ENCODE data around the gene GPR84.

The GPR84 gene

DNA sequence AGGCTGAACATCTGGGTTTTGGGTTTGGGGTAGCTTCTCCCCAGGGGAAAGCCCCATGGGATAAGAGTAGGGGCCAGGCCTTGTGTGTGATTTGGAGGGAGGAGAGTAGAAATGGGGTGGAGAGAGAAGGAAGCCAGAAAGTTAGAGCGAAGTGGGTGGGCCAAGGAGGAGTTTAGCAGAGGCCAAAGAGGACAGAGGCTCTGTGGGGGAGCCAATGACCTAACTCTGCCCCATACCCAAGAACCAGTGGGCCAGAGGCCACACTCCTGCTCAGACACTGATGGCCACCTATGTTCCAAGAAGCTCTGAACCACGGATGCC lies 10.9 kb upstream of the GPR84 start:
- no peak for DNase-seq (ENCODE audit: extremely low read depth in 1 of 2, low read depth in 1 of 2)

DNA sequence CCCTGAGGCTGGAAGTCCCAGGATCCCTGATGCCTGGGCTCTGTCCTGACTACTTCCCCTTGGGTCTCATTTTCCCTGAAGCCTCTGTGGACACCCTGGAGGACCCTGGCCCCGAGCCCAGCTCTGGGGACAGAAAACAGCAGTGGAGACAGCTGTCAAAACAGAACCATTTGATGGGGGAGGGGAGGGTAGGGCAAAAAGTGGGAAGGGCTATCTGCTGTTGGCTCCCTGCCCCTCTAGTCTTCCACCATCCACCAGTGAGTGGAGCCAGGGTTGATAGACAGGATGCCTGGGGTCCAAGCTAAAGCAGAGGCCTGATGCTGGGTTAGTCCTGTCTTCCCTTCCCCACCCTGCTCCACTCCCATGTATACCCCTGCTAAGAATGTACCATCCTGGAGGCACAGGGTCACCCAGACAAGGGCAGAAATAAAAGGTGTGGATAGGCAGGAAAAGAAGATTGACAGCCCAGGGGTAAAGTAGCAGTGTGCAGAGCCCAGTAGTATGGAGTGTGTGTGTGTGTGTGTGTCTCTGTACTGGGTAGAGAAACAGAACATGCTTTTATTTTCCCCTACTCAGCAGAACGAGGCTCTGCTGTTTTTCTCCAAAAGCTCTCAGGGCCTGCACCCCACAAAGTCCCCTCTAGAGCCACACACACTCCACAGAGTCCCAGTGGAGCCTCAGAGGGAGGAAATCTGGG lies 10.4 kb upstream of the GPR84 start:
- DNase-seq (ENCODE audit: extremely low read depth in 1 of 2, low read depth in 1 of 2): no peak

DNA sequence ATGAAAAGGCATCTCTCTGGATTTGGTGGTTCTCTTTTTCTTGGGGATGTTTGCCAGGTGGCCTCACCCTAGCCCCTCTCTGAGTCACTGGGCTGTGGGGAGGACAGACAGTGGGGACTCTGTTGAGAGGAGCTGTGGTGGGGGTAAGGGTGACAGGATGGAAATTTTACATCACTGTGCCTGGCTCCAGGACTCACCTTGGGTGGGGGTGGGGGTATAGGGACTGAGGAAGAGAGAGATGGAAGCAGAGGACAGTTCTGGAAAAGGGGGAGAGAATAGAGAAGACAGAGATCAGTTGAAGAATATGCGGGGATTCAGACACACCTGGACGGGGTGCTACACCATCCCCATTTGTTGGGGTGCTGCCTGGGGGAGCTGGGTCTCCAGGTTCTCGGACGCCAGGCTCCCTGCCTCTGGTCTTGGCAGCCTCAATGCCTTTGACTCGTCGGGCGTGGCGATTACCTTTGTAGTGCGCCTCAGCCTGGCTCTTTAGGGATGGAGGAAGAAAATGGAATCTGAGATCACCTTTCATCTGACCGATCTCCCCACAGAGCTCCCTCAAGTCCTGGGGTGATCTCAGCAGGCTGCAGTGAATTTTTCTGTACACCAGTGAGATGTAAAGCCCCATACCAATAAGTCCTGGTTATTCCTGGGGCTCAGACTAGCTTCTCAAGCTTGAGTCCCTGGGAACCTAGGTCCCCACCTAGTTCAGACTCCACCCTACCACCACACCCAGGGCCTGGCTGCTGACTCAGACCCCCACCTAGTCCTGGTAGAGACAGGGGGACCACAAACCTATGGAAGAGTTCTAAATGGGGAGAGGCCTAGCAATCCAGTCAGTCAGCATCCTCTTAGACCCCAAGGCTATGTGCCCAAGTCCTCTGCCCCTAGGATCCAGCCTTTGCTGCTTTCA lies 9.6 kb upstream of the GPR84 start:
- no peak for DNase-seq (ENCODE audit: extremely low read depth in 1 of 2, low read depth in 1 of 2)

DNA sequence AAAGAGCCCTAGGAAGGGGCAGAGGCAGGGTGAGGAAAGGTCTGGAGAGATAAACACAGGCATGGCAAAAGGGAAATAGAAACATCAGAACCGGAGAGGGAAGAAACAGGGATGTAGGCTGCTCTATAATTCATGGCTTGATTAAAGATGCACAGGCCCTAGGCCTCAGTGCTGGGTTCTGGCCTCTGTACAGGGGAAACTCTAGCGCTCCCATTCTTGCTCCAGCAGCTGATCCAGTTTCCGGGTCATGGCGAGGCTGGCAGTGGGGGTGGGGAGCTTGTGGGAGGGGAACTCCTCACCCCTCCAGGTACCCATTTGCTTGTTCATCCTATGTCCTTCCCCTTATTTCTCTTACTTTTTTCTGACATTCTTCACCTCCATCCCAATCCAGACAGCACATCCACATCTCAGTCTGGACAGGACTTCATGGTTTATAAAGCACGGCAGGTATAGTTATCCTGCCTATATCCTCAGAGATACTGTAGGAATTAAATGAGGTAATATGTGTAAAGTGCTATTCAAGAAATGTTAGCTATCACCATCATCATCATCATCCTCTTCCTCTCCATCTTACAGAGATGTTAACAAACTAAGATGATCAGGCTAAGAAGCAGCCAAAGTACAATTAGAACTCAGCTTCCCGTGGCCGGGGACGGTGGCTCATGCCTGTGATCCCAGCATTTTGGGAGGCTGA lies 8.0 kb upstream of the GPR84 start:
- DNase-seq (ENCODE audit: extremely low read depth in 1 of 2, low read depth in 1 of 2): no peak

DNA sequence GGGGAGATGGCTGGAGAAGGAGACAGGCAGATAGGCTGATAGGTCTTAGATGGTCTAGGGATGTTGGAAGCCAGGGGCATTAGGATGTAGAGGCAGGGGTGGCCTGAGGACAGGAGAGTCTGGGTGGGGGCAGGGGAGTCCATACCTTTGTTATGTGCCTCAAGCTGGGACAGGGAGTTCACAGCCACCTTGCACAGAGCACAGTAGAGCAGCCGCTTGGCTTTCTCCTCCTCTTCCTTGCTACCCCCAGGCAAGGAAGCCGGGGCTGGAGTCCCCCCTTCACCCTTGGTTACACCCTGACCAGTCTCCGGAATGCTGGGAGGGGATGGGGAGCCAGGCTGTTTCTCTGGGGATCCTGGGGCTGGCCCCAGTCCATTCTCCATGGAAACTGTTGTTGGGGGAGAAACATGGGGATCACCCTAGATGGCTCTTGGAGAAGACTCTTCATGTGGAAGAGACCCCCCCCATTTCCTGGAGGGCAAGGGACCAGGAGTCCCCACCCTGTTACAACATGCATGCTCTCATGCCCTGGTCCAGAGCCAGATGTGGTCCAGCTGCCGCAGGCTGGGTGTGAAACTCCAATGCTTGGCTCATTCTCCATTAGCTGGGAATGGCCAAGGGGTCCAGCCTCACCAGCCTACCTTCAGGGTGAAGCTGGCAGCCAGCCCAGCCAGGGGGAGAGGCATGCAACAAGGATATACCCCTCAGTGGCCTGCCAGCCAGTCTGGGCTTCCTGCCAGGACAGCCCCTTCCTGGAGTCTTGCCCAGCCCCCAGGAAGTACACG lies 7.2 kb upstream of the GPR84 start:
- DNase-seq (ENCODE audit: extremely low read depth in 1 of 2, low read depth in 1 of 2): no peak

DNA sequence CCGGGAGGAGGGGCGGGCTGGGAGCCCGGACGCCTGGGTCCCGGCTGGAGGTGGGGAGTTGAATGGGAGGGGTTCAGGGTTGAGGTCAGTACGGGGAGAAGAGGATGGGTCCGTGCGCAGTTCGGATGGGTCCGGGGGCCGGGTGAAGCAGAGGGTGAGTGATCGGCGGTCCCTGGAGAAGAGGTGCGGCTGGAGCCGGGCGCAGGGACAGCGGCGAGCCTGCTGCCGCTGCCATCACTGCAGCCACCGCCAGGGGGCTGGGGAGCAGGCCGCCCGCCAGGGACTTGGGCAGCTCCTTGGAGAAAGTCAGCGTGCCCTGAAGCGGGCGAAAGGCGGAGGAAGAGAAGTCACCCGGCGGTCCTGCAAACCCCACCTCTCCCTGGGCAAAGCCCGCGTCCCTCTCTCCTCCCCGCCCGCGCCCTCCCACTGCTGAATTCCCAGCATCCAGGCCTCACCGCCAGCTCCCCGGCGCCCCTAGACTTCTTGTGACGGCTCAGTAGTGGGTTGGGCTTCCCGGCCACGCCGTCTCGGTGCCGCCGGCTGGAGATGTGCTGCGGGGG lies 6.0 kb upstream of the GPR84 start:
- no peak for DNase-seq (ENCODE audit: extremely low read depth in 1 of 2, low read depth in 1 of 2)

DNA sequence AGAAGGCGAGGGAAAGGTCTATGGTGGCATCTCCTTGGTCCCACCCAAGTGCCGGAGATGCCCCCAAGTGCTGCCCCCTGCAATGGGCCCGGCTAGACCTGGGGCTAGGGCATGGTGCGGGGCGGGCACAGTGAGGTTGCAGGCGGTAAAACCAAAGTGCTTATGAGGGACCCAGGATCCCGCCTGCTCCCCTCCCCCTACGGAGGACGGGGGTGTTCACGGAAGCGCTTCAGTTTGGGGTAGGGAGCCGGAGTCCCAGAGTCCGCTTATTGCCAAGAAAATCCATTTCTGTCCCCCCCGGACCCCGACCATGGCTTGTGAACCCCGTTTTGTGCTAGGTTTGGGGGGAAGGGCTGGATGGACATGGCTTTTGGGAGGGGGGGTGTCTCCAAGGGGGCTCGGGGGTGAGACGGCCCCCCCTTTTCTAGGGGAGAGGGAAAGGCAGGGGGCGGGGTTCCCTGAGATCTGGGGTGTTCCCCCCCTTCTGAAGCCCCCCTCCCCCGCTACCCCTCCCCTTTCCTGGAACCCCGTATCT lies 5.4 kb upstream of the GPR84 start:
- DNase-seq (ENCODE audit: extremely low read depth in 1 of 2, low read depth in 1 of 2): no peak

DNA sequence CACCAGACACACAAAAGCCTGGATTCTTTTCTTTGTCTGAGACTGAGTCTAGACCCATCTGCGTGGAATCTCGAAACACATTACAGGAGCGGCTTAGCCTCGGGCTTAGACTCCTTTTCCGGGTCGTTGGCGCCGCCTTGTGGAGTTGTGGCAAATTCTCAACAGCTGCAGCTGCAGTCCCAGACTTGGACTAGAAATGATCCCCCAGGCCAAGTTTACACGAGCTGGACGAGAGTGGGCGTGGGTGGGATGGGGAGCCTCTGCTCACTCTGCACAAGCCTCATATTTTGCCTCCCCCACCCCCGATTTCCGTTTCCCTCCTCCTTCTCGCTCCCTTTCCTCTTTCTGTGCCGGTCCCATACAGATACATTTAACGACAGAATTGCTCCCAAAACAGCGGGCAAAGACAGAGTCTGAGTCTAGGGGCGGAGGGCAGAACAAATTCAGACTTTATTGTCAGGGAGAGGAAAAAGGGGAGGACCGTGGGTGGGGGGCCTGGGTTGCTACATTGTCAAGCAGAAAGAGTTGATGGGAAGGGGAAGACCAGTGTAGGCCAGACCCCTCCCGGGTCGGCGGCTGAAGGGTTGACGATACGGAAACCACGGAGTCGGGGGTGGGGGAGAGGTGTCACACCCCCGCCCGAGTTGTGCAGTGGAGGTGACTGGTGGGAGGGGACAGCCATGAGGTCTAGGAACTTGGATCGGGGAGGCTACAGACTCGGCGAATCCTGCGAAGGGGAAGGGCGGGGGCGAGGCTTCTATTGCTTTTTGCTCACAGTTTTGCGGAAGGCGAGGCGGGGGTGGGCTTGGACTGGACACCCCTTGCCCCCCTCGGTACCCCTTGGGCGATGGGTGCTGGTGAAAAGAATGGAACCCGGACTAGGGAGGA lies 4.7 kb upstream of the GPR84 start:
- peak; percentile 78 to 84 for DNase-seq (ENCODE audit: extremely low read depth in 1 of 2, low read depth in 1 of 2)

DNA sequence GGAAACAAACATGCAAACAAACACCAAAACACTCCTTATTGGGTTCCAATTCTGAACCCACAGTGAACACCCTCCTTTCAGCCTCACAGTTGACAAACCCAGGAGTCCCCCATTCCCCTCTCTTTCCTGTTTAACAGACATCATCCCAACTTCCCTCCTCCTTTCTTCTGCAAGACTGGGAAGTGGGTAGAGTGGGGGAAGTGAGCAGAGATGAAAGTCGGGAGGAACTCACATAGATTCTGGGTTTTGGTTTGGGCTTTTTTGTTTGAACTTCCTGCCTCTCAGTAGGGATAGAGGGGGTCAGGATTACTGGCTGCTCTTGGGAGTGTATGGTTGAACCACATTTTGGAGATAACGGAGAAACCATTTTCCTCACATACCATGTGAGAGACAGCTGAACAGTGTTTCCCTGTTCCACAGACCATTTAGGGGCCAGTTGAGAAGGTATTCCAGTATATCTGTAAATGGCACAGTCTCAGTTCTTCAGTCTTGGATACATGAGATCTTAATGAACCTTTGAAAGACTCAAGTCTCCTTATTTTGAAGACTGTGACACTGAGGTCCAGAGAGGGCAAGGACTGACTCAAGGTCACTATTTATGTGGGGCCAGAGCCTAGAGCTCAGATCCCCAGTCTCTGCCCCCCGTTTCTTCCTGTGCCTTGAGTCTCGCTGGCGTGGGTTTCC lies 3.9 kb upstream of the GPR84 start:
- no peak for DNase-seq (ENCODE audit: extremely low read depth in 1 of 2, low read depth in 1 of 2)

DNA sequence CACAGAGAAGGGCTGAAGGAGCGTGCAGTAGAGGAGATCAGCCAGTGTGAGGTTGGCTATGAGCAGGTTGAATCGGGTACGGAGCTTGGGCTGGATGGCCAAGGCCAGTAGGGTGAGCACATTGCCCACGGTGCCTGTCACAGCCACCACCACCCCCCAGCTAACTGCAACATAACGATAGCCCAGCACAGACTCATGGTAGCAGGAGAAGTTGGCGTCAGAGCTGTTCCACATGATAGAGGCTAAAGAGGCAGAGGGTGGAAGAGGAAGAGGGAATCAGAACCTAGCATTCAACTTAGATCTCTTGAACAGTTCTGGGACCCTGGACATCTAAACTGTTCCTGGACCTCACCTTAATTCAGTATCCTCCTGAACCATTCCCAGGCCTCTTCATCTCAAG lies 668 bp downstream of the GPR84 start:
- no peak for DNase-seq (ENCODE audit: extremely low read depth in 1 of 2, low read depth in 1 of 2)

DNA sequence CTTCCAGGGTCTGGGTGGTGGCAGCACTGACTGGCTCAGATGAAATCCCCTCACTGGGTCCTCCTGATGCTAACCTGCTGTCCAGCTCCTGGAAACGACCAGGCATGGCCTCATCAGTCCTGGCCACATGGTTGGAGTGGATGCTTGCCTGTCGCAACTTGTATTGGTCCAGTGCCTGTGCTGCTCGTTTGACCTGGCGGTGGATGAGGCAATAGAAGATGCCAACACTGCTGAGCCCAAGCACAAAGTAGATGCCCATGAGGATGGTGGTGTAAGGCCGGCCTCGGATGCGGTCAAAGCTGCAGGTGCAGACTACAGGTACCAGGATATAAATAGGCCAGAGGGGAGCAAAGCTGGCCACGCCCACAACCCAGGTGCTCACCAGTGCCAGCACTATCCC lies 1.2 kb downstream of the GPR84 start:
- DNase-seq (ENCODE audit: extremely low read depth in 1 of 2, low read depth in 1 of 2): no peak

DNA sequence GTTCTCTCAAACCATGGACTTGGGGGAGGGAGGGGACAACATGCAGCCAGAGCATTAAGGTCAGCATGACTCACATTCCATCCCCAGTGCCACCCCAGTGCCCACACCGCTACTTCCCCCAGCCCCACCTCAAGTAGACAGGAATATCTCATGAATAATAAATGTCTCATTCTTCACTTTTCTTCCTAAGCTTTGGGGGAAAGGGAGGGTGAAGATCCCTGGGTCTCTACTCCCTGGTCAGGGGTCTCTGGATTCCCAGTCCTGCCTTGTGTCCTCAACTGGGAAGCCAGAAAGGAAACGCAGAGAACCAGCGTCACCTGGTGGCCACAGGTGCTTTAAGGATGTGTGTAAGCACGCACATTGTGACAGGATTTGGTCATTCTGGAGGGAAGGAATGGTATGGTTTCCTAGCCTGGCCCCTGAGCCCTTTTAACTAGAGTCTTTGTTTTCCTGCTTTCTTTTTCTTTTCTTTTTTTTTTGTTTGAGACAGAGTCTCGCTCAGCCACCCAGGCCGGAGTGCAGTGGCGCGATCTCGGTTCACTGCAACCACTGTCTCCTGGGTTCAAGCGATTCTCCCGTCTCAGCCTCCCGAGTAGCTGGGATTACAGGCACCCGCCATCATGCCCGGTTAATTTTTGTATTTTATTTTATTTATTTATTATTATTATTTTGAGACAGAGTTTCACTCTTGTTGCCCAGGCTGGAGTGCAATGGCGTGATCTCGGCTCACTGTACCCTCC lies 3.4 kb downstream of the GPR84 start:
- DNase-seq (ENCODE audit: extremely low read depth in 1 of 2, low read depth in 1 of 2): no peak

DNA sequence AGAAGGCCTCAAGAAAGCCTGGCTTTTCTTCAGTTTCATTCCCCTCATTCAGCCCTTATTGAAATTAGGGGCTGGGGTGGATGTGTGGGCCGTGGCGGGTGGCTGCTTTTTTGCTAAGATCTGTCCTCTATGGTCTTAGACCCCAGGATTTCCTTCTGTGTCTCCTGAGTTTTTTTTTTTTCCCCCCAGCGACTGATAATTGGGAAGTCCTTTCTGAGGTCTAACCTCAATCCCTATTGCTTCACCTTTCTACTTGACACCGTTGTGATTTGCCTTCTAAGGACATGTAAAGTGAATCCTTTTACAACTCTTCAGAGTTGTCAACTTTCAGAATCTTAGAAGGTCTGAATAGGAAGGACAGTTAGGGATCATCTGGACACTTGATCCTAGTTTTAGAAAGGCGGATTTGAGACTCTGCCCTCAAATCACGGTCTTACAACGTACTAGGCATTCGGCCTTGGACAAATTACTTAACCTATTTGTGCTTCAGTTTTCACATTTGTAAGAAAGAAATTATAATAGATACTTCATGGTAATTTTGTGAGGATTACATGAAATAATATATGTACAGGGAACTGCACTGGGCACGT lies 4.4 kb downstream of the GPR84 start:
- DNase-seq (ENCODE audit: extremely low read depth in 1 of 2, low read depth in 1 of 2): no peak

DNA sequence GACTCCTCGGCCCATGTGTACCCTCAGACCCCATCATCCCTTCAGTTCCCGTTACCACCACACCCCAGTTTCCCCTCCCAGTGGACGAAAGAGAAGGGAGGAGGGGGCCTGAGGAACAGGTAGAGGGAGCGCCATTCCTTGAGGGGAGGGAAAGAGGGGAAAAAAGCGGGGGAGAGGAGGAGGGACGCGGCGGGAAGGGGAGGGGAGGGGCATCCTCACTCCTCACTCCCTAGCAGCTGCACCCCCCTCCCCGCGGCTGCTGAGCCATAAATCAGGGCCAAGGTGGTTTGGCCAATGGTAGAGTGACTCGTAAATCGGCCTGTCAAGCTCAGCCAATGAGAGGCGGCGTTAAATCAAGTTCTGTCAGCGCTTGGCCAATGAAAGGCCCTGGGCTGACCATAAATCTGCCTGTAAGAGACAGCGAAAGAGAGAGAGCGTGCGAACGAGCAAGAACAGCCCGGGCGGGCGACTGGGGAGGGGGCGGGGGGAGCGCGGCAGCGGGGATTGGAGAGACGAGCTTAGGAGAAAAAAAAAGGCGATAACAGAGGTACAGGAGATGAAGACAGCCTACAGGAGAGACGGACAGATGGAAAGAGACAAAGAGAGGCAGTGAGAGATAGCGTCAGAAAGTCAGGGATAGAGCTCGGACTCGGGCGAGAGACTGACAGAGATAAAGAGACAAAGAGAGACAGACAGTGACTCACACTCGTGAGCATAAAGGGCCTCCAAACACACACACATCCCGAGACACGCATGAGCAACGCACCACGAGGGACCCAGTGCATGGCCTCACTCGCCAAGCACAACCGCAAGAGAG lies 5.1 kb downstream of the GPR84 start:
- peak; percentile 80 to 85 for DNase-seq (ENCODE audit: extremely low read depth in 1 of 2, low read depth in 1 of 2)

DNA sequence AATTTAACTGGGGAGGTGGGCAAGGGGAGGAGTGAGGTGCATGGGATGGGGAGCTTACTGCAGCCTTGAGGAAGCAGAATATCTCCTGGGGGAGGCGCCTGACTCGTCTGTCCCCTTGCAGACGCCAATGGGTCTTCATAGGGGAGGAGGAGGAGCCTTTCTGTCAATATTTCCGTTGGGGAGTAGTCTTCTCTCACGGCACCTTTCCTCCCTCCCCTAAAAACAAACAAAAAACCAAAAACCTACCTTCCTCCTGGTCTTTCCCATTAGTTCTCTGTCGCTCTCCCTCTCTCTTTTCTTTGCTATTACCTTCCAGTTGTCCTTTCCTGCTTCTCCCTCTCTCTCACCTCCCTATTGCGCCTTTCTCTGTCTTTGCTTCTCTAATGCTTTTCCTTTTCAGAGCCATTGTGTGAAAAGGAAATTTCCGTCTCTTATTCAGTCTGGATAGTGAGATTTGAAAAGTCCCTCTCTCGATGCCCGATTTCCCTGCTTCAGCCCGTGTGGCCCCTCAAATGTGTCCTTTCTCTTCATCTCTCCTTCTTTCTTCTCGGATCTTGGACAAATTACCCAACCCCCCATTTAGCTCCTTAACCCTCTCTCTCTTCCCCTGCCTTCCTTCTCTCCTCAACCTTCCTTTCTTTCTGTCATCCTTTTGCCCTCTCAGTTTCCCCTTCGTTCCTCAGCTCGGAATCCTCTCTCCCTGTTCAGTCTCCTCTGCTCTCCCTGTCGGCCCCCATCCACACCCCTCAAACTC lies 5.9 kb downstream of the GPR84 start:
- DNase-seq (ENCODE audit: extremely low read depth in 1 of 2, low read depth in 1 of 2): no peak

DNA sequence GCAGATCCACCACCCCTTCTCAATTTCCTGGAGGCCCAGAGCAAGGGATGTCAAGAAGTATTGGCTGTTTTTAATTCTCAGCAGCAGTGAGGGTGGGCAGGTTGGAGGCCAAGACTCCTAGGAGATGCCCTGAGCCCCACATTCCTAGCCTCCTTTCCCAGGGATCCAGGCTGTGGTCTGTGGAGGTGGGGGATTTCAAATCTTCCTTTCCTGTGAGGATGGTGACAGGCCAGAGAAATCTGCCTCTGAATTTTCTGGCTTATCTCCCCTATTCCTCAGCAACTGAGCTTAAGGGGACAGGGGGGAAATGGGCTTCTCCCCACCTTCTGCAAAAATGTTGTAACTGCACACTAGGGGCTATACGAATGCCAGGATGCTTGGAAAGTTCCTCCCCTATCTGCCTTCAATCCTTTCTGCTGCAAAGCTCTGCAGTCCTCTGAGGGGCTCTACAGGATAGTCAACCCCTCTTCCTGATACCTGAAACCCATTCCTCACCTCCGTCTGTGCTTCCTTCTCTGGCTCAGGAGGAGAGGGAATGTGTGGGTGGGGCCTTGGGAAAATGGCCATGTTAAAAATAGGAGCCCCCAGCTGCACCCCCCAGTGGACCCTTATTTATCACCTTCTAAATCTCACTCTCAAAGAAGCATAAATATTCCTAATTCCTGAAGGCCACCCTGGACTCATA lies 6.6 kb downstream of the GPR84 start:
- no peak for DNase-seq (ENCODE audit: extremely low read depth in 1 of 2, low read depth in 1 of 2)

Measured in activated CD8-positive, alpha-beta memory T cell treated with anti-CD3 and anti-CD28 coated beads for 1 hour (primary cell).